Endometrium (tissue), 2 donors: Measurements from ENCODE around the gene TPPP.

Experiments
- FAIRE-seq: peaks from 2 replicates; lab custom pipeline; 2012; peaks lifted over from hg19 to GRCh38; lab: Jason Lieb, UNC
- donor health status: control.
- donor health status: control.

Gene TPPP

DNA sequence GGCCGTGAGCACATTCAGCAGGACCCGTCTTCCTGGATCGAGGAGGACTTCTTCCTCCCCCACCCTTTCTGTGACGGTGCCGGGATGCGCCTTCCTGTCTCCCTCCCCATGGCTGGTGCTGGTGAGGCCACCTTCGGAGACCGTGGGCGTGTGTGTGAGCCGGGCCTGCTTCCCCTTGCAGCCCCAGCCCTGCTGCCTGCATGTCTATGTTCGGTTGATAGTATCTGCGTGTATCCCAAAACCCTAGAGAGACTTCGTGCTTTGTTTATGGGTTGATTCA lies 68.3 kb downstream of the TPPP start:
- FAIRE-seq = no peak

DNA sequence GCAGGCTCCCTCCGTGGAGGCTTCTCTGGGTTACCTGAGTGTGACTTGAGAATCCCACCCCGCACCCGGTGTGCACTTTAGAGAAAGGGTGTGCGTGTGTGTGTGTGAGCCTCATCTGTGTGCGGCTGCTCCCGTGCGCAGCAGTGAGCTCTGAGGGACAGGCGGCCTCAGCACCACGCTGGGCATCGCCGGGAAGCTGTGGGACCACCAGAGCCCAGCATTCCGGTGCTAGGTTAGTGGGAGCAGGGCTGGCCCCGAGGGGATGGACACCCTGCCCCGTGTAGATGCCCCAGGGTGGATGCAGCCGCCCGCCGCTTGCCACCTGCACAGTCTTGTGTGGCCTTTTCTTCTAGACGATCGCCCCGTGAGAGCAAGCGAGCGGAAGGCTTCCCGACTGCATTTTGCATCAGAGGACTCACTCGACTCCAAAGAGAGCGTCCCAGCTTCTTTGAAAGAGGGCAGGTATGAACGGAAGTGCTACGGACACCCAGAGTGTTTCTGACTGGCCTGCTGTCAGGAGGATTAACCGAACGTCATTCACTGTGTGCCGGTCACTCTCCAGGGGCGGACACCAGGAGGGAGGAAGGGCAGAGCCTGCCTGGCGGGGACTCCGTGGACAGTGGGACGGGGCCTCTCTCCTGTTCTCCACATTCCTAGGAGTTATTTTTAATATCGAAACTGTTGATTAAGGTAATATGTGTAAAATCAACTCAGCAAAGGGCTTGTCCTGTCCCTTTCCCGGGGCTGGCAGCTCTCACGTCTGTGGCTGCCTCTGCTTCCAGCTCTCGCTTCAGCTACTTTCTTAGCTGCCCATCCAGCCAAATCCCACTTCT lies 68.8 kb downstream of the TPPP start:
- no peak for FAIRE-seq

DNA sequence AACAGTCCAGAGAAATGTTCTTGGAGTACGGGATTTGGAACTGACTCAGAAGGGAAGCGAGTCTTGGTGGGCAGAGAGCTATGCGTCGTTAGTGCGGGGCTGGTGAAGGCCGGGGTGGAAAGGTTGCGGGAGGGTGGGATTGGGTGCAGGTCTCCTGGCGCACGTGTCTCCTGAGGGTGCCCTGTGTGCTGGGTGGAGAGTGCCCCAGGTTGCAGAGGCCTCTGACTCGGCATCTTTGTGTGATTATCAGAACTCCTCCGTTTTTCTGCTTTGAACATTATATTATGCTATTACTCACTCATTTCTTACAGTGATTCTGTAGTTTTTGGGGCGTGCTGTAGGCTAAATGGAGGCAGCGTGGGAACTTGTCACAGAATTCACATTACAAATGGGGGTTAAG lies 69.6 kb downstream of the TPPP start:
- FAIRE-seq = no peak

GRCh38 chr5:622946-623522 lies 70.1 kb downstream of the TPPP start:
- FAIRE-seq = no peak

GRCh38 chr5:622359-622758 lies 70.8 kb downstream of the TPPP start:
- FAIRE-seq = no peak

DNA sequence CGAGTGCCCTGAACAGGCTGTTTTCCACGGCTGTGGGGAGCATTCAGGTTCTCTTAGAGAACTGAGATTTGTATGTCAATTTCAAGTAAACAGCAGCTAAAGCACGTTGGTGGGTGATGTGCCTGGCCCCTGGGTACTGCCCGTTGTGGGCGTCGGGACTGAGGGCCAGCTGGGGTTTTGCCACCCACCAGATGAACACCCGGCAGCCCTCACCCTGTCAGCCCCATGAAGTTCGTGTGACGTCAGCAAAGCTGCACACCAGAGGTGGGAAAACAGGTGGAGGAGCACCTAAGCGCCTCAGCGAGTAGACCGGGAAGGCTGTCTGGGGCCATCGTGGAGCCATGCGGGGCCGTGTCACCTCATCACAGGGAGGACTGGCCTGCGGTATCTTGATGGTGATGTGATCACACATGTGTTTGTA lies 71.8 kb downstream of the TPPP start:
- FAIRE-seq = no peak

- no peak for FAIRE-seq
Measured at GRCh38 chr5:620586-621180, 72.5 kb downstream of the TPPP start.

GRCh38 chr5:620152-620551 lies 73.0 kb downstream of the TPPP start:
- FAIRE-seq = no peak

- no peak for FAIRE-seq
Measured at GRCh38 chr5:619444-619843, 73.7 kb downstream of the TPPP start.

- no peak for FAIRE-seq
Measured at GRCh38 chr5:618450-618849, 74.7 kb downstream of the TPPP start.

DNA sequence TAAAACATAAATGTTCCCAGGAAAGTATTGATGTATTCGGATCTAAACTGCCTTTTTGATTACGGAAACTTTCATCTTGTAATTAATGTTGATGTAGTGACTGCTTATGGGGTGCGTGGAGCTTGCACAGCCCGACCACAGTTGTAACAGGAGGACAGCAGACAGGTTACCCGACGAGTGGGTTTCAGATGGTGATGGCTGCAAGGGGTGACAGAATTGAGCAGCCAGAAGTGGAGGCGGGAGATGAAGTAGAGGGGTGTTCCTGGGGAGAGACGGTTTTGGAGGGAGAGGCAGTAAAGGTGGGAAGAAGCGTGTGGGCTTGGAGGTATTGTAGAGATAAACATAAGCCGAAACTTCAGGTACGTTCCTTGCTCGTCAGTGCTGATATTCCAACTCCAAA lies 75.3 kb downstream of the TPPP start:
- FAIRE-seq = no peak

GRCh38 chr5:616484-617039 lies 76.6 kb downstream of the TPPP start:
- no peak for FAIRE-seq

DNA sequence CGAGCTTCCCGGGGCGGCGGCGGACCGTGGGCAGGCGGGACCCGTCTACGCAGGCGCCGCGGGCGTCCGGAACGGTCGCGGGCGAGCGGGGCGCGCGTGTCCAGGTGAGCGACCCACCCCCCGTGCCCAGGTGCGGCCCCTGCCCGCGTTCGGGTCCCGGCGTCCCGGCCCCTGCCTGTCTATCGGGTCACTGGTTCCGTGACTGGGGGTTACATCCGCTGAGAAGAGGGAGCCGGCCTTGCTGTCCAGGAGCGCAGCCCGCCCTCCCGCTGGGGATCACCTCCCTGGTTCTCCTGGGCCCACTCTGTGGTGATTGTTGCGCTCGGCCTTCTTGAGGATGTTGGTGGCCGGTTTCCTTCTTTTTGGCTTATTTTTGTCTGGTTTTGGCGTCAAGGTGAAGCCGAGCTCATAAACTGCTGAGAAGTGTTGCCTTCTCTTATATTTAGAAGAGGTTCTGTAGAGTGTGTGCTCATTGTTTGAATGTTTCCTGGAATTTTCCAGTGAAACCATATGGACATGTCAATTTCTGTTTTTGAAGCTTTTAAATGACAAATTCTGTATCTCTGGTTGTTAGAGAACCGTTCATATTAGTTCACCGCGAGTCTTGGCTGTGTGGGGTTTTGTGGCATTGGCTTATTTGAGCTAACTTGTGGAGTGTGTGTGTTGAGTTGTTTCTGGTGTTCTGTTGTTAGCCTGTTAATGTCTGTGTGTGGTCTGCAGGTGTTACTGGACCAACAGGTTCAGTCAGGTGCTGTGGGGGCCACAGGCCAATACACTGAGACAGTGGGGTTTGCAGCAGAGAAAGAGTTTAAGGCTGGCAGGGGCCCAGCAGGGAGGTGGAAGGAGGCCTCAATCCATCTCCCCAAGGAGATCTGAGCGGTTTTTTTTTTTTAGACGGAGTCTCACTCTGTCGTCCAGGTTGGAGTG lies 80.4 kb downstream of the TPPP start:
- FAIRE-seq = no peak

DNA sequence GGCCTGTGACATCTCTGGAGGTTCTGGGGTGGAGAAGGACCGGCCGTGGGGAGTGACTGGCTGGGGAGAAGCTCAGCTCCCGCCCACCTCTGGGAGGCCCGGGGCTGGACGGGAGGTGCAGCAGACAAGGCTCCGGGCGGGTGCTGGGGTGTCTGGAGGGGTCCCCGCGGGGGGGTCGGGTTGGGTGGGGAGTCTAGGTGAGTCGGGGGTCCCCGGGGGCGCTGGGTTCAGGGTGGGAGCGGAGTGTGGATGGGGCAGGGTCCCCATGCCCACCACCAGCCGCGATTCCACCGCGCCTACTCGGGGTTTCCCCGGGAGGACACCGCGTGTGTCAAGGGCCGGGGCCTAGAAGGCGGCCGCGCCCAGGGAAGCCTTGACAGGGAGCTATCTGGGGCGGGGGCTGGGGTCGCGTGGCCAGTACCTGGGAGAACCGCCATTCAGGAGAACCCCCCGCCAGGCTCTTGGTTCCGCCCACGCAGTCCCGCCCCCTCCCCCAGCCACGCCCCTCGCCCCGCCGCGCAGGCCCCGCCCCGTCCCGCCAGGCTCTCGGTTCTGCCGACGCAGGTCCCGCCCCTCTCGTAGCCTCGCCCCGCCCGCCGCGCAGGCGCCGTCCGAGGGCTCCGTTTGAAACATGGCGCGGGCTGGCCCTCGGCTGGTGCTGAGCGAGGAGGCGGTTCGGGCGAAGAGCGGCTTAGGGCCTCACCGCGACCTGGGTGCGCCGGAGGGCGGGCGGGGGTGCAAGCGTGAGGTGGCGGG lies 81.2 kb downstream of the TPPP start, which contains the start of gene CEP72:
TSS of gene CEP72 (plus strand) at position 610 of the 756 bp plus-strand sequence. CDS start at position 632, 22 bp downstream.
- no peak for FAIRE-seq

GRCh38 chr5:610744-611730 lies 82.1 kb downstream of the TPPP start:
- FAIRE-seq = no peak

- no peak for FAIRE-seq
Measured at GRCh38 chr5:610011-610743, 83.0 kb downstream of the TPPP start.
